Uterus (tissue), 4 donors: ENCODE data around the gene AQP3. TPM values are rescaled to one million over a fixed set of nuclear protein-coding genes. Genes with fewer than 3 reads are reported as not detected.
"Not testable (repeated sequence)": the region's sequence is repeated elsewhere in the genome, so short reads cannot be mapped to it uniquely, and the experiment has no call there.

Experiments used
- DNase-seq, 2 donors: peaks; one replicate each; pipeline ENCODE4 v3.0.0-alpha.2; 2019 to 2020
- H3K27ac ChIP-seq, 2 donors: fragments of 200-600 bp; sonication (generic); 1 replicate in 1 of 2; 2 replicates in 1 of 2; pipeline ENCODE4 v1.5.1; 2016 to 2018
- H3K27me3 ChIP-seq, 2 donors: fragments of 200-600 bp; sonication (generic); one replicate each; pipeline ENCODE4 v1.5.1; 2018 to 2019; ENCODE audit warnings: control low read depth in 1 of 2
- H3K36me3 ChIP-seq, 2 donors: fragments of 200-600 bp; sonication (generic); one replicate each; pipeline ENCODE4 v1.5.1; 2019; ENCODE audit warnings: control low read depth in 1 of 2
- H3K4me1 ChIP-seq, 2 donors: fragments of 200-600 bp; sonication (generic); one replicate each; pipeline ENCODE4 v1.5.1; 2018 to 2019; ENCODE audit warnings: control low read depth in 1 of 2
- H3K4me3 ChIP-seq, 2 donors: fragments of 200-600 bp; sonication (generic); 1 replicate in 1 of 2; 2 replicates in 1 of 2; pipeline ENCODE4 v1.5.1; 2018 to 2019; ENCODE audit warnings: mild to moderate bottlenecking in 1 of 2
- H3K9me3 ChIP-seq, 2 donors: fragments of 200-600 bp; sonication (generic); one replicate each; pipeline ENCODE4 v1.5.1; 2019; ENCODE audit warnings: control low read depth in 1 of 2
- CTCF ChIP-seq, 4 experiments: fragments of 200-600 bp in 2 of 4; fragments of 450-650 bp in 2 of 4; sonication (generic) in 2 of 4; IDR thresholded peaks; one replicate each; pipeline ENCODE4 v1.5.1; 2016 to 2019; ENCODE audit warnings: antibody characterized with exemption in 4 of 4, mild to moderate bottlenecking in 2 of 4, moderate library complexity in 1 of 4
- POLR2A ChIP-seq, 2 donors: fragments of 450-650 bp; IDR thresholded peaks; one replicate each; pipeline ENCODE4 v1.6.1; 2016; ENCODE audit warnings: antibody characterized with exemption in 2 of 2, mild to moderate bottlenecking in 1 of 2, moderate library complexity in 1 of 2
- intact Hi-C: fragments of 100-400 bp; cut with DNase I; formaldehyde crosslinking; loops from one replicate; pipeline ENCODE4 v1.15.1; 2023; ENCODE audit warnings: low total_unique reads
- total RNA-seq, 4 donors: library from RNA; depleted of rRNA in 3 of 4; stranded (reverse); fragments of >200 nt in 3 of 4; gene quantifications; one replicate each; pipeline versions ENCODE4 v1.1.0 to v1.2.4, GENCODE V29; 2014 to 2023
- donor health status: DM: yes; HTN: yes; CAD: no.

AQP3 gene
- total RNA-seq, result 10 to 100 TPM in 1 of 4 donors, 1 to 10 TPM in 2, not detected in 1; 2.8 to 14.4 (median 5.8) TPM

GRCh38 chr9:33446946-33447798 is at the start of gene AQP3:
Gene AQP3 (minus strand): TSS chr9:33447593. CDS start chr9:33447530, 63 bp downstream.
- intact Hi-C loops, result no loop called here
- peak; percentile 26 to 60 (median 36) for TF ChIP-seq CTCF (IDR thresholded peaks at IDR 0.05)
- TF ChIP-seq POLR2A (IDR thresholded peaks at IDR 0.05), result no peak
- peak; percentile 51 to 62 for DNase-seq
- Histone ChIP-seq H3K4me1 (peaks cover 0 to 9% of the 10 kb centered on the region in 2 donors), H3K27ac (peak within 1 kb of the TSS; percentile 9 to 32), H3K36me3 (no peaks in the 10 kb centered on the region), H3K4me3 (peak within 1 kb of the TSS; percentile 30 to 37), H3K9me3 (no peaks in the 10 kb centered on the region), H3K27me3 (no peaks in the 10 kb centered on the region)

- H3K27ac ChIP-seq, H3K9me3 ChIP-seq, intact Hi-C loops, H3K4me3 ChIP-seq, H3K36me3 ChIP-seq, DNase-seq, H3K27me3 ChIP-seq, H3K4me1 ChIP-seq: not testable (repeated sequence)
Measured at GRCh38 chr9:33493819-33494218, 46.4 kb upstream of the AQP3 start.

- no peak for DNase-seq
- intact Hi-C loops, result no loop called here
- no peaks in the 10 kb centered on the region for H3K27me3 ChIP-seq
Measured at GRCh38 chr9:33489066-33489465, 41.7 kb upstream of the AQP3 start.

GRCh38 chr9:33485312-33485711 is 37.9 kb upstream of the AQP3 start:
- DNase-seq, H3K9me3 ChIP-seq, intact Hi-C loops, H3K27ac ChIP-seq, H3K4me1 ChIP-seq, H3K4me3 ChIP-seq, H3K27me3 ChIP-seq, H3K36me3 ChIP-seq: not testable (repeated sequence)

More at GRCh38 chr9:33489066-33489465, 41.7 kb upstream of the AQP3 start:
- no peaks in the 10 kb centered on the region for H3K9me3 ChIP-seq
- H3K4me1 ChIP-seq, result no peaks in the 10 kb centered on the region
- no peak for TF ChIP-seq CTCF (IDR thresholded peaks at IDR 0.05)
- TF ChIP-seq POLR2A (IDR thresholded peaks at IDR 0.05), result no peak
- no peak overlapping the region for H3K27ac ChIP-seq
- H3K36me3 ChIP-seq, result no peaks in the 10 kb centered on the region
- H3K4me3 ChIP-seq, result no peak overlapping the region

GRCh38 chr9:33480976-33481375 is 33.6 kb upstream of the AQP3 start:
- H3K9me3 ChIP-seq, result no peaks in the 10 kb centered on the region
- H3K4me1 ChIP-seq, result no peaks in the 10 kb centered on the region
- TF ChIP-seq POLR2A (IDR thresholded peaks at IDR 0.05), result no peak
- no peak for TF ChIP-seq CTCF (IDR thresholded peaks at IDR 0.05)
- intact Hi-C loops, result no loop called here
- no peaks in the 10 kb centered on the region for H3K27me3 ChIP-seq
- no peak for DNase-seq
- H3K4me3 ChIP-seq, result no peak overlapping the region
- H3K36me3 ChIP-seq, result no peaks in the 10 kb centered on the region
- no peak overlapping the region for H3K27ac ChIP-seq

GRCh38 chr9:33480106-33480505 is 32.7 kb upstream of the AQP3 start:
- Histone ChIP-seq H3K27me3 (no peaks in the 10 kb centered on the region), H3K4me3 (no peak overlapping the region), H3K4me1 (no peaks in the 10 kb centered on the region), H3K27ac (no peak overlapping the region), H3K36me3 (no peaks in the 10 kb centered on the region), H3K9me3 (no peaks in the 10 kb centered on the region)
- intact Hi-C loops, result no loop called here
- DNase-seq, result no peak
- TF ChIP-seq CTCF (IDR thresholded peaks at IDR 0.05) (no peak), POLR2A (IDR thresholded peaks at IDR 0.05) (no peak)
